Activated T-cell treated with anti-CD3 and anti-CD28 coated beads for 48 hours (primary cell): ENCODE results near the gene FAM107B.
"Not testable (repeated sequence)": the region's sequence is repeated elsewhere in the genome, so short reads cannot be mapped to it uniquely, and the experiment has no call there.

Source experiments
- DNase-seq: peaks from one replicate; pipeline ENCODE4 v3.0.0-alpha.2; 2020; ENCODE audit warnings: low read depth

Gene FAM107B

GRCh38 chr10:14664345-14664744, 110.4 kb downstream of the FAM107B start:
- DNase-seq = no peak

GRCh38 chr10:14661818-14662217, 112.9 kb downstream of the FAM107B start:
- no peak for DNase-seq

GRCh38 chr10:14660831-14661230, 113.9 kb downstream of the FAM107B start:
- no peak for DNase-seq

- DNase-seq = peak; percentile 43
Observed at GRCh38 chr10:14659626-14660196, 115.0 kb downstream of the FAM107B start.

GRCh38 chr10:14659137-14659536, 115.6 kb downstream of the FAM107B start:
- DNase-seq = not testable (repeated sequence)

- DNase-seq = no peak
Observed at GRCh38 chr10:14658331-14659127, 116.2 kb downstream of the FAM107B start.

- no peak for DNase-seq
Observed at GRCh38 chr10:14656052-14656730, 118.5 kb downstream of the FAM107B start.

- no peak for DNase-seq
Observed at GRCh38 chr10:14654821-14655382, 119.8 kb downstream of the FAM107B start.

- DNase-seq = no peak
Observed at GRCh38 chr10:14653271-14654161, 121.2 kb downstream of the FAM107B start.

- DNase-seq = no peak
Observed at GRCh38 chr10:14652816-14653215, 121.9 kb downstream of the FAM107B start.

- no peak for DNase-seq
Observed at GRCh38 chr10:14652067-14652466, 122.6 kb downstream of the FAM107B start.

GRCh38 chr10:14649739-14650138, 125.0 kb downstream of the FAM107B start:
- DNase-seq = no peak

GRCh38 chr10:14648946-14649345, 125.8 kb downstream of the FAM107B start:
- DNase-seq = no peak

- peak; percentile 48 for DNase-seq
Observed at GRCh38 chr10:14648005-14648765, 126.5 kb downstream of the FAM107B start.

- no peak for DNase-seq
Observed at GRCh38 chr10:14645239-14645960, 129.3 kb downstream of the FAM107B start.

GRCh38 chr10:14639637-14640036, 135.1 kb downstream of the FAM107B start:
- DNase-seq = no peak

- DNase-seq = no peak
Observed at GRCh38 chr10:14635043-14635710, 139.5 kb downstream of the FAM107B start.

GRCh38 chr10:14634572-14634971, 140.1 kb downstream of the FAM107B start:
- not testable (repeated sequence) for DNase-seq

- DNase-seq = no peak
Observed at GRCh38 chr10:14625765-14626525, 148.8 kb downstream of the FAM107B start.
